SU-DHL-6 (cell line): ENCODE measurements around the gene FAM78B.

ENCODE experiments used
- CTCF ChIP-seq: fragments of 200-600 bp; sonication (generic); IDR thresholded peaks from one replicate; pipeline ENCODE4 v1.5.1; 2017; ENCODE audit warnings: antibody characterized with exemption, mild to moderate bottlenecking, low read length, moderate library complexity; ENCODE audit not compliant: insufficient read depth, poor library complexity, severe bottlenecking
- EZH2phosphoT487 ChIP-seq: fragments of 200-600 bp; sonication (generic), shearing (Covaris generic); conservative IDR thresholded peaks from 2 replicates; pipeline ENCODE4 v1.6.1; 2018; ENCODE audit warnings: mild to moderate bottlenecking, antibody characterized with exemption, low read length, moderate library complexity, mixed read lengths

GRCh38 chr1:166172106-166172505, 5.3 kb upstream of the FAM78B start:
- TF ChIP-seq CTCF (no peak), EZH2phosphoT487 (no peak)
